ENCODE measurements around the gene NPSR1.
"Not testable (repeated sequence)": the region's sequence is repeated elsewhere in the genome, so short reads cannot be mapped to it uniquely, and the experiment has no call there.

NPSR1 gene

GRCh38 chr7:34759477-34760125 lies 101.6 kb downstream of the NPSR1 start:
- DNase-seq = no peak

- DNase-seq = no peak
Observed at GRCh38 chr7:34760271-34760670, 102.3 kb downstream of the NPSR1 start.

- no peak for DNase-seq
Observed at GRCh38 chr7:34761206-34761605, 103.2 kb downstream of the NPSR1 start.

GRCh38 chr7:34761627-34762026 lies 103.6 kb downstream of the NPSR1 start:
- no peak for DNase-seq

GRCh38 chr7:34762764-34763163 lies 104.7 kb downstream of the NPSR1 start:
- DNase-seq = no peak

GRCh38 chr7:34772296-34772938 lies 114.4 kb downstream of the NPSR1 start:
- DNase-seq = no peak

- no peak for DNase-seq
Observed at GRCh38 chr7:34776748-34777358, 118.8 kb downstream of the NPSR1 start.

GRCh38 chr7:34780546-34780945 lies 122.5 kb downstream of the NPSR1 start:
- no peak for DNase-seq

- no peak for DNase-seq
Observed at GRCh38 chr7:34787586-34787985, 129.6 kb downstream of the NPSR1 start.

GRCh38 chr7:34806831-34807230 lies 148.8 kb downstream of the NPSR1 start:
- DNase-seq = no peak

- DNase-seq = no peak
Observed at GRCh38 chr7:34807548-34808340, 149.7 kb downstream of the NPSR1 start.

GRCh38 chr7:34814203-34814842 lies 156.3 kb downstream of the NPSR1 start:
- DNase-seq = not testable (repeated sequence)

GRCh38 chr7:34821932-34822558 lies 164.0 kb downstream of the NPSR1 start:
- no peak for DNase-seq

GRCh38 chr7:34823650-34824258 lies 165.7 kb downstream of the NPSR1 start:
- DNase-seq = peak; percentile 49

GRCh38 chr7:34825221-34825620 lies 167.2 kb downstream of the NPSR1 start:
- no peak for DNase-seq

- DNase-seq = no peak
Observed at GRCh38 chr7:34830390-34830789, 172.4 kb downstream of the NPSR1 start.

GRCh38 chr7:34831436-34831835 lies 173.4 kb downstream of the NPSR1 start:
- no peak for DNase-seq

- DNase-seq = no peak
Observed at GRCh38 chr7:34832020-34832419, 174.0 kb downstream of the NPSR1 start.

GRCh38 chr7:34835901-34836600 lies 178.0 kb downstream of the NPSR1 start:
- no peak for DNase-seq

- DNase-seq = no peak
Observed at GRCh38 chr7:34837316-34837715, 179.3 kb downstream of the NPSR1 start.

- no peak for DNase-seq
Observed at GRCh38 chr7:34837801-34838201, 179.8 kb downstream of the NPSR1 start.

Measured in NCI-H2107 (cell line).